IMR-90 (cell line): Measurements from ENCODE around the gene TMEM259.

ENCODE experiments used
- BHLHE40 ChIP-seq: fragments of 150-350 bp; IDR thresholded peaks from 2 replicates; pipeline ENCODE4 v1.6.1; 2016; ENCODE audit warnings: mild to moderate bottlenecking, low read depth, low read length
- CHD1 ChIP-seq: IDR thresholded peaks from 2 replicates; pipeline ENCODE4 v1.6.1; 2012; ENCODE audit warnings: low read depth, low read length, improper control_type of control experiment
- CTCF ChIP-seq: conservative IDR thresholded peaks from 2 replicates; pipeline ENCODE4 v1.5.1; 2012; ENCODE audit warnings: mild to moderate bottlenecking, low read depth, low read length, improper control_type of control experiment
- FOS ChIP-seq: fragments of 150-350 bp; IDR thresholded peaks from 2 replicates; pipeline ENCODE4 v1.6.1; 2016; ENCODE audit warnings: low read depth, low read length
- MAFK ChIP-seq: IDR thresholded peaks from 2 replicates; pipeline ENCODE4 v1.6.1; 2012; ENCODE audit warnings: low read depth, low read length, improper control_type of control experiment
- MAZ ChIP-seq: IDR thresholded peaks from 2 replicates; pipeline ENCODE4 v1.6.1; 2012; ENCODE audit warnings: low read depth, mild to moderate bottlenecking, low read length, improper control_type of control experiment, moderate library complexity, borderline replicate concordance
- MXI1 ChIP-seq: IDR thresholded peaks from 2 replicates; pipeline ENCODE4 v1.6.1; 2012; ENCODE audit warnings: low read depth, mild to moderate bottlenecking, low read length, moderate library complexity, borderline replicate concordance
- POLR2A ChIP-seq: IDR thresholded peaks from 2 replicates; pipeline ENCODE4 v1.6.1; 2012; ENCODE audit warnings: mild to moderate bottlenecking, low read depth, low read length
- RAD21 ChIP-seq: IDR thresholded peaks from 2 replicates; pipeline ENCODE4 v1.6.1; 2012; ENCODE audit warnings: low read length, improper control_type of control experiment
- SMC3 ChIP-seq: fragments of 150-350 bp; IDR thresholded peaks from 2 replicates; pipeline ENCODE4 v1.6.1; 2016; ENCODE audit warnings: low read depth, mild to moderate bottlenecking, antibody characterized with exemption, low read length, moderate library complexity
- USF2 ChIP-seq: fragments of 150-350 bp; IDR thresholded peaks from 2 replicates; pipeline ENCODE4 v1.6.1; 2017; ENCODE audit warnings: mild to moderate bottlenecking, antibody characterized with exemption, low read length, low read depth

- no peak for TF ChIP-seq CTCF
- TF ChIP-seq POLR2A, result no peak
- TF ChIP-seq RAD21, result no peak
- TF ChIP-seq USF2, result peak; percentile 33; the same call in 1 of the 2 replicates
- TF ChIP-seq FOS, result no peak
- no peak for TF ChIP-seq BHLHE40
- TF ChIP-seq MXI1, result no peak
- no peak for TF ChIP-seq MAFK
- TF ChIP-seq MAZ, result no peak
- no peak for TF ChIP-seq CHD1
- TF ChIP-seq SMC3, result no peak
These were observed 22.9 kb downstream of the TMEM259 start for GRCh38 chr19:998064-998463.
